OCI-LY7 (cell line): ENCODE measurements around the gene PATJ. TPM values are rescaled to one million over a fixed set of nuclear protein-coding genes. Genes with fewer than 3 reads are reported as not detected.

Source experiments
- BruUV-seq: library from RNA; stranded (reverse); fragments of 400-500 nt; replicated peaks from 2 replicates; lab custom pipeline; 2021; lab: Mats Ljungman, UMichigan
- CTCF ChIA-PET: fragments of 300-600 bp; sonication (Branson Sonifier 250); formaldehyde crosslinking; loops from one replicate; lab custom pipeline; 2022; ENCODE audit warnings: antibody characterized with exemption; ENCODE audit not compliant: unreplicated experiment; lab: Charles Lee
- POLR2A ChIA-PET: fragments of 300-600 bp; sonication (Branson Sonifier 250); formaldehyde crosslinking; loops from one replicate; lab custom pipeline; 2022; ENCODE audit warnings: antibody characterized with exemption; lab: Charles Lee
- DNase-seq: peaks from one replicate; pipeline ENCODE4 v3.0.0-alpha.2; 2015; ENCODE audit warnings: low spot score
- H2AFZ ChIP-seq: fragments of 200-600 bp; sonication (generic), shearing (Covaris generic); 2 replicates; pipeline ENCODE4 v1.6.1; 2014; ENCODE audit warnings: mild to moderate bottlenecking, antibody characterized with exemption, low read length, moderate library complexity
- H3K27ac ChIP-seq: fragments of 200-600 bp; sonication (generic); 2 replicates; pipeline ENCODE4 v1.5.1; 2014; ENCODE audit warnings: mixed run types, low read depth, mild to moderate bottlenecking, moderate library complexity, low read length, inconsistent platforms; ENCODE audit not compliant: poor library complexity, severe bottlenecking
- H3K36me3 ChIP-seq: fragments of 200-600 bp; sonication (generic); 2 replicates; pipeline ENCODE4 v1.6.1; 2014; ENCODE audit warnings: mild to moderate bottlenecking, antibody characterized with exemption, low read length, moderate library complexity, mixed read lengths; ENCODE audit not compliant: insufficient read depth
- H3K4me1 ChIP-seq: fragments of 200-600 bp; sonication (generic); 2 replicates; pipeline ENCODE4 v1.5.1; 2014; ENCODE audit warnings: mild to moderate bottlenecking, low read length; ENCODE audit not compliant: insufficient read depth, poor library complexity, severe bottlenecking
- H3K4me2 ChIP-seq: fragments of 200-600 bp; sonication (generic); 2 replicates; pipeline ENCODE4 v1.6.1; 2014; ENCODE audit warnings: mild to moderate bottlenecking, low read length
- H3K4me3 ChIP-seq: fragments of 200-600 bp; sonication (generic); 2 replicates; pipeline ENCODE4 v1.5.1; 2014; ENCODE audit warnings: mild to moderate bottlenecking, low read depth, low read length; ENCODE audit not compliant: poor library complexity, severe bottlenecking
- H3K79me2 ChIP-seq: fragments of 200-600 bp; sonication (generic); 2 replicates; pipeline ENCODE4 v1.6.1; 2016; ENCODE audit warnings: low read depth, mild to moderate bottlenecking, low read length, moderate library complexity, mixed read lengths; ENCODE audit not compliant: insufficient read depth
- H3K9me2 ChIP-seq: fragments of 200-600 bp; sonication (generic); 2 replicates; pipeline ENCODE4 v1.6.1; 2016; ENCODE audit warnings: mild to moderate bottlenecking, low read length, mixed read lengths; ENCODE audit not compliant: insufficient read depth
- H3K9me3 ChIP-seq: fragments of 200-600 bp; sonication (generic); 2 replicates; pipeline ENCODE4 v1.6.1; 2014; ENCODE audit warnings: mild to moderate bottlenecking, mixed run types, low read length, mixed read lengths
- H4K20me1 ChIP-seq: fragments of 200-600 bp; sonication (generic); 2 replicates; pipeline ENCODE4 v1.6.1; 2014; ENCODE audit warnings: mild to moderate bottlenecking, antibody characterized with exemption, low read length, moderate library complexity, mixed read lengths; ENCODE audit not compliant: insufficient read depth
- CTCF ChIP-seq: fragments of 200-600 bp; sonication (generic); conservative IDR thresholded peaks from 2 replicates; pipeline ENCODE4 v1.5.1; 2014; ENCODE audit warnings: mild to moderate bottlenecking, antibody characterized with exemption, low read length, moderate library complexity, mixed read lengths
- EZH2phosphoT487 ChIP-seq: fragments of 200-600 bp; sonication (generic); IDR thresholded peaks from 2 replicates; pipeline ENCODE4 v1.6.1; 2018; ENCODE audit warnings: low read depth, borderline replicate concordance, mild to moderate bottlenecking, mixed run types, antibody characterized with exemption, low read length, moderate library complexity, mixed read lengths
- intact Hi-C: fragments of 100-400 bp; cut with micrococcal nuclease; formaldehyde crosslinking; loops from one replicate; pipeline ENCODE4 v1.10.0; 2022; ENCODE audit not compliant: unreplicated experiment
- total RNA-seq, 2 experiments: library from RNA; depleted of rRNA in 1 of 2; stranded (reverse); fragments of >200 nt in 1 of 2; shearing (Covaris generic) in 1 of 2; gene quantifications; 2 replicates each; pipeline ENCODE4 v1.2.3, GENCODE V29; 2014 to 2022

PATJ gene
- total RNA-seq, 2 experiments from 2014 or later: 0.95 to 4.0 TPM

DNA sequence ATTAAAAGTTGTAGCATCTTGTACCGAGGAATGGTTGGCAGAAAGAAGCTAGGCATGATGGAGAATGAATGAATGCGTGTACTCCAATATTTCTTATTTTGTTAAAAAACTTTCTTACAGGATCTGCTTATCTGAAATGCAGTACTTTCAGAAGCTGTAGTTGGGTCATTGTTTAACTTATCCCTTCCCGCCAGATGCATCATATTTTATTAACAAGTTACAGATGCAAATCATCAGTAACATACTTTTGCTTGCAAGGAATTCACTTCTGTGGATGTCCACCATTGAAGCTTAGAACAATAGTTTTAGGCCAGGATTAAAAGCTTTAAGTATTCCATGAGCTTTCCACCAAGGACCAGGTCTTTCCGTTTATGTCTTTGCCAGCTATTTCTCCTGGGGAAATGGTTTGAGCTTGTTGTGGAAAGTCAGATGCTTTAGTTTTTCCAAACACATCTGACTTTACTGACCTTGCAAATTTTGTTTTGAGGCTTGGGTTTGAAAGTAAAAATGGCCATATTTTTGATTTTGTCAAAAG, 65.4 kb downstream of the PATJ start:
- Histone ChIP-seq H3K36me3 (no peaks in the 10 kb centered on the region), H3K9me3 (no peaks in the 10 kb centered on the region), H3K4me3 (no peak overlapping the region), H2AFZ (no peak overlapping the region), H3K79me2 (no peaks in the 10 kb centered on the region), H3K27ac (no peak overlapping the region), H3K4me1 (no peaks in the 10 kb centered on the region), H3K4me2 (no peak overlapping the region), H4K20me1 (no peaks in the 10 kb centered on the region), H3K9me2 (no peaks in the 10 kb centered on the region)
- ChIA-PET POLR2A (interaction anchor here (0.6 to 1.6 kb wide), 3 partner anchors 9 to 34 kb away, joined by 3 to 7 read pairs (median 3); no protein-coding TSS in a partner anchor), CTCF (no interaction called here)
- no peak for DNase-seq
- no TSS peak for BruUV-seq
- intact Hi-C loops: no loop called here
- TF ChIP-seq EZH2phosphoT487 (no peak), CTCF (no peak)

DNA sequence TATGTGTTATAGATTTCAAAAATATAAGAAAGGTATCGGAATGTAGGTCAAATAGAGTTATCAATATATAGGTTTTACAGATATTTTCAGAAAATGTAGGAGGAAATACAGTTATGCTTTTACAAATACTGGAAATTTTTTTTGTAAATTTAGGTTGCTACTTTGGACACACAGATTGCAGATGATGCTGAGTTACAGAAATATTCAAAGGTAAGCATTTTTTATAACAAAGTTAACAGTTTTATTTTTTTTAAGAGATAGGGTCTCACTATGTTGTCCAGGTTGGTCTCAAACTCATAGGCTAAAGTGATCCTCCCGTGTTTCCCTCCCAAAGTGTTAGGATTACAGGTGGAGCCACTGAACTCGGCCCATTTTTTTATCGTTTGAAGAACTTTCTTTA, 66.0 kb downstream of the PATJ start:
- Histone ChIP-seq H3K36me3 (no peaks in the 10 kb centered on the region), H3K79me2 (no peaks in the 10 kb centered on the region), H3K27ac (no peak overlapping the region), H3K4me1 (no peaks in the 10 kb centered on the region), H3K4me3 (no peak overlapping the region), H2AFZ (no peak overlapping the region), H3K9me3 (no peaks in the 10 kb centered on the region), H4K20me1 (no peaks in the 10 kb centered on the region), H3K9me2 (no peaks in the 10 kb centered on the region), H3K4me2 (no peak overlapping the region)
- intact Hi-C loops: no loop called here
- ChIA-PET POLR2A (interaction anchor here (1.6 kb wide), 1 partner anchor 29 kb away, joined by 3 read pairs; no protein-coding TSS in a partner anchor), CTCF (no interaction called here)
- no peak for TF ChIP-seq CTCF
- TF ChIP-seq EZH2phosphoT487: no peak
- DNase-seq: no peak
- no TSS peak for BruUV-seq

DNA sequence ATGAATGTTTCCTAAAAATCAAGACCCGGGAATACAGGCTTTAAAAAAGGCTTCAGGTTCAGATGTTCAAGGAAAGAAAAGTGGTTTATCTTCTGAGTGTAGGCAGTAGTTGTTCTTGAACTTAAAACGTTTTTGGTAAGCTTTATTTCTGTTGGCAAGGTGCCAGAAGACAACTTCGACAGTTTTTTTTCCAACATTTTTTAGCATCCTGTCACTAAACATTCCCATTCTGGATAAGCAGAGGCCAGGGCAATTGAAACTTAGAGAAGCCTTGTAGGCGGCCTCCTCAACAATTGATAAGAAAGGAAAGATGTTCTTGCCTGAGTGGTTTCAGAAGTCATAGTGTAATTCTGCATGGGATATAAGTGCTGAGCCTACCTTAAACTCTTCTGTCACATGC, 66.7 kb downstream of the PATJ start:
- no peak overlapping the region for H3K4me3 ChIP-seq

More for the DNA sequence above, 66.7 kb downstream of the PATJ start:
- no peak for DNase-seq
- BruUV-seq: no TSS peak
- Histone ChIP-seq H3K9me2 (no peaks in the 10 kb centered on the region), H3K27ac (no peak overlapping the region), H4K20me1 (no peaks in the 10 kb centered on the region), H3K36me3 (no peaks in the 10 kb centered on the region), H3K9me3 (no peaks in the 10 kb centered on the region), H3K4me2 (no peak overlapping the region), H2AFZ (no peak overlapping the region), H3K4me1 (no peaks in the 10 kb centered on the region), H3K79me2 (no peaks in the 10 kb centered on the region)
- CTCF ChIA-PET: no interaction called here
- intact Hi-C loops: no loop called here
- POLR2A ChIA-PET: no interaction called here
- TF ChIP-seq CTCF (no peak), EZH2phosphoT487 (no peak)
